HepG2 (cell line): ENCODE data around the gene MAN2A1. TPM values are rescaled to one million over a fixed set of nuclear protein-coding genes. Genes with fewer than 3 reads are reported as not detected.

ENCODE experiments used
- ATAC-seq: fragments of 200-7000 bp; cut with Tn5 transposase; 3 replicates; pipeline ENCODE4 v1.9.1; 2020; ENCODE audit warnings: mild to moderate bottlenecking, moderate library complexity
- BruUV-seq: library from RNA; stranded (reverse); fragments of 400-500 nt; replicated peaks from 2 replicates; lab custom pipeline; 2021; lab: Mats Ljungman, UMichigan
- CTCF ChIA-PET: fragments of 300-600 bp; formaldehyde crosslinking; extraction: SDS; loops from one replicate; lab custom pipeline; 2021; ENCODE audit warnings: low total read pairs, inconsistent platforms, low intra/inter-chr PET ratio; lab: Yijun Ruan, JAX
- POLR2A ChIA-PET: fragments of 350-600 bp; sonication (Branson Sonifier 250); formaldehyde crosslinking; loops from one replicate; lab custom pipeline; 2020; ENCODE audit warnings: antibody characterized with exemption, inconsistent platforms; lab: Yijun Ruan, JAX
- DNase-seq: peaks from one replicate; pipeline ENCODE4 v3.0.0-alpha.2; 2015; ENCODE audit warnings: low spot score
- FAIRE-seq: peaks from 3 replicates; lab custom pipeline; 2011; peaks lifted over from hg19 to GRCh38; lab: Jason Lieb, UNC
- H2AFZ ChIP-seq: one replicate; pipeline ENCODE4 v1.6.1; 2011; ENCODE audit warnings: low read length, inconsistent platforms
- H3K27ac ChIP-seq: fragments of 300-600 bp; 3 replicates; pipeline ENCODE4 v1.8.0; 2011; ENCODE audit warnings: mixed run types, mild to moderate bottlenecking, mixed read lengths, low read length, inconsistent platforms; ENCODE audit not compliant: insufficient read depth; ENCODE audit errors: extremely low read length
- H3K27me3 ChIP-seq, 2 experiments: fragments of 200-600 bp in 1 of 2; 2 replicates in 1 of 2; 3 replicates in 1 of 2; pipeline versions ENCODE4 v1.6.0 to v1.8.0; 2011; ENCODE audit warnings: low read length in 2 of 2, mild to moderate bottlenecking in 2 of 2, moderate library complexity in 2 of 2, inconsistent platforms in 1 of 2; ENCODE audit not compliant: insufficient read depth in 2 of 2, control insufficient read depth in 1 of 2
- H3K36me3 ChIP-seq, 2 experiments: fragments of 200-600 bp in 1 of 2; replicated peaks in 1 of 2; 2 replicates in 1 of 2; 3 replicates in 1 of 2; pipeline versions ENCODE4 v1.5.1 to v1.8.0; 2011; ENCODE audit warnings: low read length in 2 of 2, inconsistent platforms in 1 of 2; ENCODE audit not compliant: insufficient read depth in 2 of 2, control insufficient read depth in 1 of 2
- H3K4me1 ChIP-seq: 2 replicates; pipeline ENCODE4 v1.5.1; 2012; ENCODE audit warnings: low read length, inconsistent platforms; ENCODE audit not compliant: insufficient read depth
- H3K4me2 ChIP-seq: 2 replicates; pipeline ENCODE4 v1.6.0; 2011; ENCODE audit warnings: low read depth, low read length, inconsistent platforms
- H3K4me3 ChIP-seq, 3 experiments: fragments of 200-600 bp in 1 of 3; sonication (generic), shearing (Covaris generic) in 1 of 3; replicated peaks in 1 of 3; 2 replicates each; pipeline ENCODE4 v1.5.1; 2011 to 2016; ENCODE audit warnings: low read length in 3 of 3, inconsistent platforms in 2 of 3, low read depth in 2 of 3, mild to moderate bottlenecking in 2 of 3, control low read depth in 1 of 3, mixed read lengths in 1 of 3; ENCODE audit not compliant: insufficient read depth in 1 of 3
- H3K79me2 ChIP-seq: one replicate; pipeline ENCODE4 v1.6.1; 2011; ENCODE audit warnings: low read length, inconsistent platforms; ENCODE audit not compliant: insufficient read depth
- H3K9ac ChIP-seq: 2 replicates; pipeline ENCODE4 v1.6.0; 2011; ENCODE audit warnings: mild to moderate bottlenecking, low read depth, low read length, inconsistent platforms; ENCODE audit not compliant: insufficient read depth
- H3K9me3 ChIP-seq: 2 replicates; pipeline ENCODE4 v1.5.1; 2012; ENCODE audit warnings: mild to moderate bottlenecking, low read length
- H4K20me1 ChIP-seq: 2 replicates; pipeline ENCODE4 v1.6.0; 2011; ENCODE audit warnings: inconsistent platforms, mild to moderate bottlenecking, low read length, moderate library complexity; ENCODE audit not compliant: insufficient read depth
- ARID2 ChIP-seq: sonication (generic); formaldehyde crosslinking; IDR thresholded peaks from 2 replicates; pipeline ENCODE4 v1.8.1; 2022; ENCODE audit warnings: mild to moderate bottlenecking, missing genetic modification reagents, borderline replicate concordance
- HMG20A ChIP-seq: IDR thresholded peaks from 2 replicates; pipeline ENCODE4 v1.6.1; 2016; ENCODE audit warnings: borderline replicate concordance
- ZFP1 ChIP-seq: IDR thresholded peaks from 2 replicates; pipeline ENCODE4 v1.6.1; 2016
- ZNF225 ChIP-seq: sonication (generic); formaldehyde crosslinking; IDR thresholded peaks from 2 replicates; pipeline ENCODE4 v1.4.0; 2020; ENCODE audit warnings: mild to moderate bottlenecking, missing genetic modification reagents
- ZNF343 ChIP-seq: sonication (generic); formaldehyde crosslinking; IDR thresholded peaks from 2 replicates; pipeline ENCODE4 v1.4.0; 2020; ENCODE audit warnings: mild to moderate bottlenecking, missing genetic modification reagents
- ZNF777 ChIP-seq: sonication (generic); formaldehyde crosslinking; IDR thresholded peaks from 2 replicates; pipeline ENCODE4 v1.4.0; 2020; ENCODE audit warnings: missing genetic modification reagents
- ZNF780A ChIP-seq: sonication (generic); formaldehyde crosslinking; IDR thresholded peaks from 2 replicates; pipeline ENCODE4 v1.8.0; 2022; ENCODE audit warnings: mild to moderate bottlenecking, missing genetic modification reagents, moderate library complexity
- ZNF850 ChIP-seq: sonication (generic); formaldehyde crosslinking; conservative IDR thresholded peaks from 2 replicates; pipeline ENCODE4 v1.9.0; 2021; ENCODE audit warnings: mild to moderate bottlenecking, missing genetic modification reagents
- ZNF883 ChIP-seq: sonication (generic); formaldehyde crosslinking; IDR thresholded peaks from 2 replicates; pipeline ENCODE4 v1.5.1; 2020; ENCODE audit warnings: mild to moderate bottlenecking, missing genetic modification reagents; ENCODE audit errors: not compliant biosample characterization
- WGBS: methylation state at CpG from one replicate; pipeline ENCODE4 v1.1.6; 2017; ENCODE audit warnings: low lambda C conversion rate; 5-methylcytosine and 5-hydroxymethylcytosine counted together
- in situ Hi-C: cut with HindIII; loops from 2 replicates; pipeline ENCODE4 v1.10.0; 2017; ENCODE audit warnings: low pct_unique_long_range_greater_than_20kb; ENCODE audit not compliant: extremely low pct_ligation_motif_present
- intact Hi-C: fragments of 100-400 bp; cut with micrococcal nuclease; formaldehyde crosslinking; loops from one replicate; pipeline ENCODE4 v1.10.0; 2022; ENCODE audit not compliant: unreplicated experiment
- polyA plus RNA-seq, 8 experiments: library from polyadenylated mRNA; depleted of rRNA in 3 of 8; stranded (reverse) in 7 of 8; unstranded in 1 of 8; fragments of >200 nt; fragmentation: Illumina TruSeq in 4 of 8; extraction: Trizol in 4 of 8; gene quantifications; 2 replicates each; pipeline versions ENCODE4 v1.2.1 to v1.2.3, GENCODE V29; 2011 to 2016; ENCODE audit warnings: low read depth in 4 of 8, missing spikeins in 1 of 8, mixed read lengths in 1 of 8; ENCODE audit not compliant: insufficient read depth in 1 of 8
- total RNA-seq, 5 experiments: library from RNA; depleted of rRNA; stranded (reverse); fragments of >200 nt; fragmentation: Illumina TruSeq; extraction: Trizol; gene quantifications; 2 replicates each; pipeline ENCODE4 v1.2.3, GENCODE V29; 2016; ENCODE audit warnings: low read depth in 1 of 5
- TF ChIP-seq, protein P1 (sequence below): sonication (generic); formaldehyde crosslinking; IDR thresholded peaks from 2 replicates; pipeline ENCODE4 v1.4.0; 2020; ENCODE audit warnings: mild to moderate bottlenecking, low read depth, missing genetic modification reagents
- TF ChIP-seq, protein P2 (sequence below): sonication (generic); formaldehyde crosslinking; IDR thresholded peaks from 2 replicates; pipeline ENCODE4 v1.9.0; 2021; ENCODE audit warnings: missing genetic modification reagents, borderline replicate concordance
- TF ChIP-seq, protein P3 (sequence below): sonication (generic); formaldehyde crosslinking; conservative IDR thresholded peaks from 2 replicates; pipeline ENCODE4 v1.8.0; 2022; ENCODE audit warnings: mild to moderate bottlenecking, moderate library complexity, missing genetic modification reagents

The MAN2A1 gene
- total and polyA plus RNA-seq, 2 of the 13 experiments (the other 11 are each of a cell fraction or from before 2014, with no cell fraction given) = 56.2 to 80.5 TPM

DNA sequence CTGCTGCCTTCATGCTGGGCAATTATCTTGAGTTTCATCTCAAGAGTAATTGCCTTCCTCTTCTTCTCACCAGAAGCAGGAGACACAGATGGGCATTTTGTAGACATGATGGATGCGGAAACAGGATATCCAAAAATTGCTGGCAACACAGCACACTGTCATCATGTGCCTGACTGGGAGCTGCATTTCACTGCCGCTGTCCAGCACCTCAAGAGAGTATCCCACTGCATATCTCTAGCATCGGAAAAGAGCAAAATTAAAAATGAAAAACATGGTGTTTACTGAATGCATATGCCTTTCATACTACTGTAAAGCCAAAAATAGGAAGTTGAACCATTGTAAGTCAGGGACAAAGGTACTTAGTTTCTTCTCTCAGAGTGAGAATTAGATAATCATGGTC is 210.7 kb downstream of the MAN2A1 start (continued):
- TF ChIP-seq, protein P1, sequence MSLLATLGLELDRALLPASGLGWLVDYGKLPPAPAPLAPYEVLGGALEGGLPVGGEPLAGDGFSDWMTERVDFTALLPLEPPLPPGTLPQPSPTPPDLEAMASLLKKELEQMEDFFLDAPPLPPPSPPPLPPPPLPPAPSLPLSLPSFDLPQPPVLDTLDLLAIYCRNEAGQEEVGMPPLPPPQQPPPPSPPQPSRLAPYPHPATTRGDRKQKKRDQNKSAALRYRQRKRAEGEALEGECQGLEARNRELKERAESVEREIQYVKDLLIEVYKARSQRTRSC (CRISPR knock-in tag) = no peak
- TF ChIP-seq ZNF225 (no peak), HMG20A (no peak), ZNF883 (CRISPR knock-in tag) (peak; percentile 34), ZNF850 (CRISPR knock-in tag) (no peak)
- TF ChIP-seq, all 625 proteins: peak for 7

DNA sequence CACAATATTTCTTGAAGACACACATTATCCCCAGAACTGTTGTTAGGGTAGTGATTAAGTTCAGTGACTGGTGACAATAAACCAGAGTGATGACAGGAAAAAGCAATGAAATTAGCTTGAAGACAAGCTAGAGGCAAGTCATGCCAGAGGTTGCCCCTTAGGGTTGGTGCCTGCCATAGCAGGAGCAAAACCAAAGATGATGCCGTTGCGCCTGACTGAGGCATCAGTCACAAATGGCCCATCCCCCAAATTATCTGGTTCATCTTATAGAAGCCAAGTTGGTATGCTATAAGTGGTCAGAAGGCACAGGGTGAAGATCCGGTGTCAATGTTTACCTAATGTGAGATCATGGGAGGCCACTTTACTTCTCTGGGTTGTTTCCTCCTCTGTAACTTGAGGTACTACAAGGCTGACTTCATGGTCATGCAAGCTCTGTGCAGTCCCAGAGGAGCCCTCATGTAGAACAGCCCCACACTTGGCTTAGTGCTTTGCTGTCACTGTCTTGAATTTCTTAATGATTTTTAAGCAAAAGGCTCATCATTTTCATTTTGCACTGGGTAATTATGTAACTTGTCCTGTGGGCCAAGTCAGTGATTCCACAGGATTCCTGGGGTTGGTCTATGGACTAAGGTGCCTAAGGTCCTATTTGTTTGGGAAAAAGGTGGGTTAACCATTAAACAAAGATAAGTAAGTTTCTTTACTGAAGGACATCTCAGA is 211.3 kb downstream of the MAN2A1 start:
- intact Hi-C loops = loop anchor here (1.0 kb wide), 2 partner anchors 88 to 105 kb away; no protein-coding TSS in a partner anchor
- peak overlapping the region; percentile 99 for H3K27ac ChIP-seq
- H3K4me3 ChIP-seq = peak overlapping the region; percentile 17 to 62 (median 29); a peak in 3 of 6 replicates
- no peaks in the 10 kb centered on the region for H4K20me1 ChIP-seq
- no peaks in the 10 kb centered on the region for H3K9me3 ChIP-seq
- ChIA-PET CTCF (no interaction called here), POLR2A (interaction anchor here (0.9 to 2.3 kb wide), 11 partner anchors 12 to 211 kb away, joined by 3 to 14 read pairs (median 6); partner anchors contain the start of gene MAN2A1)
- no TSS peak for BruUV-seq
- FAIRE-seq = peak; percentile 90
- peaks cover 84% of the 10 kb centered on the region for H3K4me1 ChIP-seq
- 0% methylated on average over 3 of the region's 3 CpGs for WGBS
- no peaks in the 10 kb centered on the region; a peak in 1 of 5 replicates for H3K36me3 ChIP-seq
- peak; percentile 91 for ATAC-seq
- no peak overlapping the region for H2AFZ ChIP-seq
- no peaks in the 10 kb centered on the region for H3K79me2 ChIP-seq
- peak overlapping the region; percentile 71 for H3K9ac ChIP-seq
- in situ Hi-C loops = loop anchor here (10.0 kb wide), 1 partner anchor 94 kb away; no protein-coding TSS in a partner anchor
- no peaks in the 10 kb centered on the region for H3K27me3 ChIP-seq
- peak; percentile 97 for DNase-seq
- H3K4me2 ChIP-seq = peak overlapping the region; percentile 90
- TF ChIP-seq ZFP1 (CRISPR knock-in tag) = no peak; the same call in 1 of the 2 replicates
- TF ChIP-seq, protein P2, sequence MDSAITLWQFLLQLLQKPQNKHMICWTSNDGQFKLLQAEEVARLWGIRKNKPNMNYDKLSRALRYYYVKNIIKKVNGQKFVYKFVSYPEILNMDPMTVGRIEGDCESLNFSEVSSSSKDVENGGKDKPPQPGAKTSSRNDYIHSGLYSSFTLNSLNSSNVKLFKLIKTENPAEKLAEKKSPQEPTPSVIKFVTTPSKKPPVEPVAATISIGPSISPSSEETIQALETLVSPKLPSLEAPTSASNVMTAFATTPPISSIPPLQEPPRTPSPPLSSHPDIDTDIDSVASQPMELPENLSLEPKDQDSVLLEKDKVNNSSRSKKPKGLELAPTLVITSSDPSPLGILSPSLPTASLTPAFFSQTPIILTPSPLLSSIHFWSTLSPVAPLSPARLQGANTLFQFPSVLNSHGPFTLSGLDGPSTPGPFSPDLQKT (CRISPR knock-in tag) = no peak
- TF ChIP-seq, protein P3, sequence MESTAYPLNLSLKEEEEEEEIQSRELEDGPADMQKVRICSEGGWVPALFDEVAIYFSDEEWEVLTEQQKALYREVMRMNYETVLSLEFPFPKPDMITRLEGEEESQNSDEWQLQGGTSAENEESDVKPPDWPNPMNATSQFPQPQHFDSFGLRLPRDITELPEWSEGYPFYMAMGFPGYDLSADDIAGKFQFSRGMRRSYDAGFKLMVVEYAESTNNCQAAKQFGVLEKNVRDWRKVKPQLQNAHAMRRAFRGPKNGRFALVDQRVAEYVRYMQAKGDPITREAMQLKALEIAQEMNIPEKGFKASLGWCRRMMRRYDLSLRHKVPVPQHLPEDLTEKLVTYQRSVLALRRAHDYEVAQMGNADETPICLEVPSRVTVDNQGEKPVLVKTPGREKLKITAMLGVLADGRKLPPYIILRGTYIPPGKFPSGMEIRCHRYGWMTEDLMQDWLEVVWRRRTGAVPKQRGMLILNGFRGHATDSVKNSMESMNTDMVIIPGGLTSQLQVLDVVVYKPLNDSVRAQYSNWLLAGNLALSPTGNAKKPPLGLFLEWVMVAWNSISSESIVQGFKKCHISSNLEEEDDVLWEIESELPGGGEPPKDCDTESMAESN = peak; percentile 71
- no peak for TF ChIP-seq ARID2 (CRISPR knock-in tag)
- 0 out of 2 replicates have a peak, but pooled peaks have one; percentile 32 for TF ChIP-seq ZNF343
- no peak for TF ChIP-seq ZNF780A
- no peak for TF ChIP-seq ZNF777
